CD4-positive, alpha-beta T cell treated with Interleukin-4 for 4 hours (primary cell): ENCODE data around the gene P2RX5.

Source experiments
- DNase-seq: peaks from one replicate; pipeline ENCODE4 v3.0.0-alpha.2; 2020

The P2RX5 gene

DNA sequence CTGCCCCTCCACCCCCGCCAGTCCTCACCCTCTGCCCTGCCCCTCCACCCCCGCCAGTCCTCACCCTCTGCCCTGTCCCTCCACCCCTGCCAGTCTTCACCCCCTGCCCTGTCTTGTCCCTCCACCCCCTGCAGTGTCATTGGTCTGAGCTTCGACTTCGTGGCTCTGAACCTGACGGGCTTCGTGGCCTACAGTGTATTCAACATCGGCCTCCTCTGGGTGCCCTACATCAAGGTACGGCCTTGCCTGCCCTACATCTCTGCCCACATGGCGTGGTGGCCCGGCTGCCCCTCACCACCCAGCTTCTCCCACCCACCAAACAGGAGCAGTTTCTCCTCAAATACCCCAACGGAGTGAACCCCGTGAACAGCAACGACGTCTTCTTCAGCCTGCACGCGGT, 39.6 kb downstream of the P2RX5 start:
- no peak for DNase-seq

DNA sequence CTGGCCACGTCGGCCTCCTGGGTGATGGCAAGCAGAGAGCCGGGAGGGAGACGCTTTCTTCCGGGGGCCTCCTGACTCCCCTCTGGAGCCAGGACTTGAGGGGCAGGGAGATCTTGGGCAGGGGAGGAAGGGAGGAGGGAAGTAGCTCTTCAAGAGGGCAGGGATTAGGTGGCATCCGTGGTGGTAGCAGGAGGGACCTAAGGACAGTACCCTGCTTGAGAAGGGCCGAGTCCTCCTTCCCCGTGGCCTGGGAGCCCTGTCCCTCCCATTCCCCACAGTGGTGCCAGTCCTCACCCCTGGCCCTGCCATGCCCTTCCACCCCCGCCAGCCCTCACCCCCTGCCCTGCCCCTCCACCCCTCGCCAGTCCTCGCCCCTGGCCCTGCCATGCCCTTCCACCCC, 40.2 kb downstream of the P2RX5 start:
- no peak for DNase-seq

DNA sequence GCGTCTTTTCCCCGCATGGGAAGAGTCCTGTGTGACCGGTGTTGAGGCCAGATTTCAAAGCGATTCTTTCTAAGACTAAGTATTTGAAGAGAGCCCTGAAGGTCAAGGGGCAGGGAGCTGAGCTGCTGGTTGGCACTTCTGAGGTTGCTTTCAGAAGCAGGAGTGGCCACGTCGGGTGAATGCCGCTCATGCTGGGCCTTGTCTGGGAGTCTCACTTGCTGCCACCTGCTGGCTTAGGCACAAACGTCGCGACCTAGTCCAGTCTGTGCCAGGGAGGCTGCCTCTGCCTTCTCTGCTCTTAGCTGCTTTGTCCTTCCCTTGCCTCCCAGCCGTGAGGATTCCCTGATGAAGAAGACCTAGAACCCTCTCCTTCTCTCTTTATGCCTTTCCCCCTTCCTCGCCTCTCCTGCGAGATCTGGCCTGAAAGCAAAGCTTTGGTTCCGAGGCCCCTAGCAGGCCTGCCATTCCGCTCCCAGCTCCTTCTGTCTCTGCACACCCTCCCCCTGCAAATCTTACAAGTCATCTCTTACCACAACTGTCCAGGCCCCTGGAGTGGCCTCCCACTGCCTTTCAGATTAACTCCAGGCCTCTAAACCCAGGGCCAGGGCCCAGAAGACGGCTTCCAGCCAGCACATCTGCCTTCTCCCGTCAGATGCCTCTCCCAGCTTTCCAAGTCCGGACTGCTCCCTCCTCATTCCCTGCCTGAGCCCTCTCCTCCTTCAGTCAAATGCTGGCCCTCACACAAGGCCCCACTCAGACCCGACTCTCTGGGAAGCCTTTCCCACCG, 48.0 kb downstream of the P2RX5 start:
- DNase-seq: peak; percentile 1

DNA sequence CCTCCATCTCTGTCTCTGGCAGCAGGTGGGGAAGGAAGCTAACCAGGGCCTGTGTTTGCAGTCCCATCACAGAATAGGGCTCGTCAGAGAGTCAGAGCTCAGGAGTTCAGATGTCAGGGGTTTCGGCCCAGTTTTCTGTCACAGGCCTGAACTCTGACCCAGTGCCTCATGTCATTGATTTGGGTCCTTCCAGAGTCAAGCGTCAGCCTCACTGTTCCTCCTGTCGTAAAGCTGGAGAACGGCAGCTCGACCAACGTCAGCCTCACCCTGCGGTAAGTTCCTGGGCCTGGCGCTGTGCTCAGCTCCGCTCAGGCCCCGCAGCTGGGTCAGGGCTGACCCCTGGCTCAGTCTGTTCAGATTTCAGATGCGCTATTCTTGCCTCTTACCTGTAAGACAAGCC, 48.7 kb downstream of the P2RX5 start:
- DNase-seq: no peak

DNA sequence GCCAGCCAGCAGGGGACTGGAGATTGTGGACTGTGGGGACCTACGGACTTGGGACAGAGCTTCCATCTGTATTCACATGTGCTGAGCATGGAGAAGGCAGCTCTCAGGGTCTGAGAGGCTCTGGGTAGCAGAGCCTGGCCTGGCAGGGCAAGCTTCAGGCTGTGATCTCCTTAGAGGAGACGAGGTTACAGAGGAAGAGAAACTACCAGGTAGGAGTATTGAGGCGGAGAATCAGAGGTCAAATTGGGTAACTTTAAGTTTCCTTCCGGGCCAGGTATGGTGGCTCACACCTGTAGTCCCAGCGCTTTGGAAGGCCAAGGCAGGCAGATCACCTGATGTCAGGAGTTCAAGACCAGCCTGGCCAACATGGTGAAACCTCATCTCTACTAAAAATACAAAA, 50.6 kb downstream of the P2RX5 start:
- DNase-seq: no peak

DNA sequence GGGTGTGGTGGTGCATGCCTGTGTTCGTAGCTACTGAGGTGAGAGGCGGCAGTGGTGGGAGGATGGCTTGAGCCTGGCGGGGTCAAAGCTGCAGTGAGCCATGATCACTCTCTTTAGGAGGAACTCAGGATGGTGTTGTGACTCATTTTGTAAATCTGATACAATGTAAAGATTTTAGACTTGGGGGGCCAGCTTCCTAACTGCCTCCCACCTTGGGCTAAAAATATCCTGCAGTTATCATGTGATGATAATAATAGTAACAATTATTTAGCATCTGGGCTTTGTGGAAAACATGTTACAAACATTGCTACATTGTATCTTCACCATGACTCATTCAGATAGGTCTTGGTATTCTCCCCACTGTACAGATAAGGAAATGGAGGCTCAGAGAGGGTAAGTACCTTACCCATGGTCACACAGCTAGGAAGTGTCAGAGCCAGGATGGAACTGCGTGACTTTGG, 52.0 kb downstream of the P2RX5 start:
- DNase-seq: no peak

DNA sequence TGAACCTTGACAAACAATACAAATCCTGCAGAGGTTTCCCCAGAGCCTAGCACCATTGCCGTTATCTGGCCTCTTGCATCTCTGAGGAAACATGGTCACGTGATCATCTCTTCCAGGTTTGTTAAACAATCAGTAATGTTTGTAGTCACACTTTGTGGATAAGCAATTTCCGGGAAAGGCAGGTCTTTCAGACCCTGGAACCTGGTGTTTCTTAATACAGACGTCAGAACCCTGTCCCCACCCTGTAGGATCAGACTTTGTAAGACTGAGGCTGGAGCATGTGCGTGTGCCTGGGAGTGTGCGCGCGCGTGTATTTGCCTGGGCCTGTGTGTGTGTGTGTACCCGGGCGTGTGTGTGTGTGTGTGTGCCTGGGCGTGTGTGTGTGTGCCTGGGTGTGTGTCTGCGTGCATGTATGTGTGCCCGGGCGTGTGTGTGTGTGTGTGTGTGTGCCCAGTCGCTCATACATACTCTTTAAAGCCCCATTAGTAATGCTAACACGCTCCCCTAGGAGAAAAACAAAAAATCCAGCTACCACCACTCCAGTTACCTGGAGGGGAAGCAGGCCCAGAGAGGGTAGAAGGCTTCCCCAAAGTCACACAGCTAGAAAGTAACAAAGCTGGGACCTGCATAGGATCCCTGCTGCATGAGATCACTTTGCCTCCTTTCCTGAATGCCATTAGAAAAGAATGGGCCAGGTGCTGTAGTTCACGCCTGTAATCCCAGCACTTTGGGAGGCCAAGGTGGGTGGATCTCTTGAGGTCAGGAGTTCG, 54.1 kb downstream of the P2RX5 start:
- no peak for DNase-seq

DNA sequence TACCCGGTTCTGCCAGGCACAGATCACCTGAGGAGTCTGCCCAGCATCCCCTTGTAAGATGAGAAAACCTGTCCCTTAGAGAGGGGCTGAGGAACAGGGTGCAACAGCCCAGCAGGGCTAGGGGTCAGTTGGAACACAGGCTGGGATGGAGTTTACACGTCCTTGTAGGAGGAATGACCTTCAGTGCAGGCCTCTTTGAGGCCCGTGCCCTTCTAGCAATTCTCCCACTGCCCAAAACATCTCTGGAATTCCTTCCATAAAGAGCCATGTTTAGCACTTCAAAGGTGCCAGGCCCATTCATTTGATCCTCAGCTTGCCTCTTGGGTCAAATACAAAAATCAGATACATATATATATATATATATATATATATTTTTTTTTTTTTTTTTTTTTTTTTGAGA, 54.9 kb downstream of the P2RX5 start:
- DNase-seq: no peak

DNA sequence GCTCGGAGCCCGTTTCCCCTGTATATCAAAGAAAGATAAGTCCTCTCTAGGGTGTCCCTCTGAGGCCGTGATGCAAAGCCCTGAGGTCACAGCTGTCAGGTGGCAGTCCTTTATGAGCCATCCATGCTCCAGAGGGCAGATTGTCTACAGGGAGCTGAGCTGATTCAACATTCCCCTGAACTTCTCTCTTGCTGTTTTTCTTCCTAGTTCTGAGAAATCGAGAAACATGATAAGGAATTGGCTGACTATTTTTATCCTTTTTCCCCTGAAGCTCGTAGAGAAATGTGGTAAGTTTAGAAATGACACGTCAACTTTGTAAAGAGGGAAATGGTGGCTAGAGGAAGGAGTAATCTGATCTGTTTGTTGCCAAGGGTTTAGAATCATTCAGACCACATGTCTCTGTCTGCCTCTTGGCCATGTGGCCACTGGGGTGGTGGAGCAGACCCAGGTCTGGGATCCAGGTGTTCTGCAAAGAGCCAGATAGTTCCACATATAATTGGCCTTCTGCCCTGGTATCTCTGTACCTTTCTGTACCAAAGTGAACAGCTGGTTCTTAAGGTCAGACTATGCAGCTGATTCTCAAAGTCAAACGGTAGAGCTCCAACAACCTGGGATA, 55.9 kb downstream of the P2RX5 start:
- peak; percentile 14 for DNase-seq

DNA sequence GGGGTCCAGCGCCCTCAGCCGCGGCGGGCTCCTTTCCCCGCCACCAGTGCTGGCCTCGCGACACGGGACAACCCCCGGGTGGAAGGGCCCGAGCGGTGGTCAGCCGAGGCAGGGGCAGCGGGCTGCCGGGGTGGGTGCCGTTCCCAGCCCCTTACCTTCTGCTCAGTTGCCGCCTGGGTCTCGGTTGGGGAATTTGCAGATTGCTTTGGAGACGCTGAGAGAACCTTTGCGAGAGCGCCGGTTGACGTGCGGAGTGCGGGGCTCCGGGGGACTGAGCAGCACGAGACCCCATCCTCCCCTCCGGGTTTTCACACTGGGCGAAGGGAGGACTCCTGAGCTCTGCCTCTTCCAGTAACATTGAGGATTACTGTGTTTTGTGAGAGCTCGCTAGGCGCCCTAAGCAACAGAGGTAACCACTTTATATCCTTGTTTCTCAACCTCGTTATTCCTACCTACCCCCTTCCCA, 59.0 kb downstream of the P2RX5 start:
- DNase-seq: no peak

DNA sequence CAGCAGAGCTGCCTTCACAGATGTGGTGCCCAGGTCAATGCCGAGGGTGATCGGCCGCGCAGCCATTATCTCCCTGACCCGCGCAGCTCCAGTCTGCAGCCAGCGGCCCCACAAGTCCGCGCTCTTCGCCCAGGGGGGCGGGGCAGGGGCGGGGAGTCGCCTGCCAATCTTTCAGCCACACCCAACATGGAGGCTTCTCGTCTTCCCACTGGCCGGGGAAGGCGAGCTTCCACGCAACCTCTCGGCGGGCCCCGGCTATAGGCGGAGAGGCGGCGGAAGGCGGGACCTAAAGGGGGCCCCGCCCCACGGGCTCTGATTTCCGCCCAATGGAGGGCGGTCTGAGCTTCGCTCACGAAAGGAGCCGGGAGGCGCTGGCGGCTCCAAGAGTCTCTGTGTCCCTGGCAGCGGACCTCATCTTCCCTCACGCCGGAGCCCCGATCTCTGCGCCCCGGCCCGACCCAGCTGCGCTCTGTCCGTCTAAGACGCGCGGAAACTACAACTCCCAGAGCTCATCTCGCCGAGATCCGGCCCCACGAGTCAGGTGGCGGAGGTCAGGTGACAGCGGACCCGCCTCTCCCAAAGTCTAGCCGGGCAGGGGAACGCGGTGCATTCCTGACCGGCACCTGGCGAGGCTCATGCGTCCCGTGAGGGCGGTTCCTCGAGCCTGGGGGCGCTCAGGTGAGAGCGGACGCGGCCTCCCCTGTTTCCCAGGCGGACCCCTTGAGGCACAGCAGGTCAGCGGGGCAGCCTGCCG, 59.6 kb downstream of the P2RX5 start, which contains the start of the genes CTNS and SHPK:
TSS of gene CTNS (plus strand) at position 607 of the 754 bp plus-strand sequence. CDS start 3,447 bp downstream, outside the sequence.
TSS of gene SHPK (minus strand) at position 97 of the 754 bp plus-strand sequence. CDS start at position 66, 31 bp downstream.
- DNase-seq: peak; percentile 93

DNA sequence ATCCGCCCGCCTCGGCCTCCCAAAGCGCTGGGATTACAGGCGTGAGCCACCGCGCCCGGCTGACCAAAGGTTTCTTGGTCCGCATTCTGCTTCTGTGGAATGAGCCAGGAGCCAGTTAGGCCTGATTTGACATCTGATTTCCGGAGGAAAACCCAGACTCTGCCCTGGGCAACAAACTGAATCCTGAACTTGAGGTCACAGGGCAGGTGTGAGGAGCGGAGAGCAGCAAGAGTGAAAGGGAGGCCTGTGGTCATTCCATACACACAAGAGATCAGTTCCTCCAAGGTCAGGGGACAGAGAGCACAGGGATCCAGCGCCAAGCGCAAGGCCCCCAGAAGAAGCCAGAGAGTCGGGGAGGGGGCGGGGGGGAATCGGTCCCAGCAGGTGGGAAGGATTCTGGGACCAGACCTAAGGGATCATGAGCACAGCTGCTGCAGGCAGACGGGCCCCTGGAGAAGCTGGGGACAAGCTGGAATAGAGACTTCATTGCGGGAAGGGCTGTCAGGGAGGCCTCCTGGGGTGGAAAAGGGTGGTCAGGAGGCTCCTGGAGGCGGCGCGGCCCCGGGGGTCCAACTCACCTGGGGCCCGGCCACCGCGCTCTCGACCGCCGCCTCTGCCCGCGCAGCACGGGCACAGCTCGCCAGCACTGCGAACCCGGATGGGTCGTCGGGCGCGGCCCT, 60.3 kb downstream of the P2RX5 start:
- DNase-seq: no peak

DNA sequence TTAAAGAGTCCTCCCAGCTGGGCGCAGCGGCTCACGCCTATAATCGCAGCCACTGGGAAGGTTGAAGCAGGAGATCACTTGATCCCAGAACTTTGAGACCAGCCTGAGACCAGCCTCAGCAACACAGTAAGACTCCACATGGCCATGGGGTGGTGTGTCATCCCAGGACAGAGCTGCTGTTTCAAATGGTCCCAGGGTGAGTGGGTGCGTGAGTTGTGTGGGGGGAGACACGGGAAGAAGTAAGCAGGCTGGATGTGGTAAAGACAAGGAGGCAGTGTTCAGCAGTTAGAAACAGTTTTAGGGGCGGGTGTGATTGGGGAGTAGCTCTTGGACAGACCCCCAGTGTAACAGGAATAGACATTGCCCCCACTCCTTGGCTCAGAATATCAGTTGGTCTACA, 63.7 kb downstream of the P2RX5 start:
- no peak for DNase-seq

DNA sequence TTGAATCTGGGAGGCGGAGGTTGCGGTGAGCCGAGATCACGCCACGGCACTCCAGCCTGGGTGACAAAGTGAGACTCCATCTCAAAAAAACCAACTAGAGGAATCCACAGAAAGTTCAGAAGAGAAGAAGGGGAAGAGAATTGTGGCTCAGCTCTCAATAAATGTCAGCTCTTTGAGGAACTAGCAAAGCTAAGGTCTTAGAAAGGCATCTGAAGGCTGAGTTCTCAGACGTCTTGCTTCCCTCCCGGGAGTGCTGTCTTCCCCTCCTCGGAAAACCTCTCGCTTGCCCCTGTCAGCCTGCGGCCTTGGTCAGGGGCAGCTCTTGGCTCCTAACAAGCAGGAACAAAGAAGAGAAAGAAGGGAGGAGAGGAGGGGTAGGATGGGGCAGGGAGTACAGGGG, 65.2 kb downstream of the P2RX5 start:
- DNase-seq: no peak

DNA sequence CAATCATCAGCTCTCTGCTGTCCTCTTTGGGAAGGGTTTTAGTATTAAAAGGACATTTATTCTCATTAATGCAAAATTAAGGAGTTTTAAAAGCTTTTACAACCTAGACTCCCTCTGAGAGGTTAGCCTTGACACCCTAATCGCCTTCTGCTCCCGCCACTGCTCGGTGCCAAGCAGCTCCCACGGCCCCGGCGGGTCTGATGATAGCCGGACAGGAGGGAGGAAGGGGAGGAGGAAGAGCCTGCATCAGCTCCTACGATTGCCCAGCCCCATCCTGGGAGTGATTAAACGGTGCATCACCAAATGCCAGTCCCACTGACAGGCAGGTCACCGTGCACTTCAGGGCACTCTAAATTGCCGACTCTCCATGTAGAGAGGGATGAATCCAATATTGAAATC, 68.2 kb downstream of the P2RX5 start:
- no peak for DNase-seq

DNA sequence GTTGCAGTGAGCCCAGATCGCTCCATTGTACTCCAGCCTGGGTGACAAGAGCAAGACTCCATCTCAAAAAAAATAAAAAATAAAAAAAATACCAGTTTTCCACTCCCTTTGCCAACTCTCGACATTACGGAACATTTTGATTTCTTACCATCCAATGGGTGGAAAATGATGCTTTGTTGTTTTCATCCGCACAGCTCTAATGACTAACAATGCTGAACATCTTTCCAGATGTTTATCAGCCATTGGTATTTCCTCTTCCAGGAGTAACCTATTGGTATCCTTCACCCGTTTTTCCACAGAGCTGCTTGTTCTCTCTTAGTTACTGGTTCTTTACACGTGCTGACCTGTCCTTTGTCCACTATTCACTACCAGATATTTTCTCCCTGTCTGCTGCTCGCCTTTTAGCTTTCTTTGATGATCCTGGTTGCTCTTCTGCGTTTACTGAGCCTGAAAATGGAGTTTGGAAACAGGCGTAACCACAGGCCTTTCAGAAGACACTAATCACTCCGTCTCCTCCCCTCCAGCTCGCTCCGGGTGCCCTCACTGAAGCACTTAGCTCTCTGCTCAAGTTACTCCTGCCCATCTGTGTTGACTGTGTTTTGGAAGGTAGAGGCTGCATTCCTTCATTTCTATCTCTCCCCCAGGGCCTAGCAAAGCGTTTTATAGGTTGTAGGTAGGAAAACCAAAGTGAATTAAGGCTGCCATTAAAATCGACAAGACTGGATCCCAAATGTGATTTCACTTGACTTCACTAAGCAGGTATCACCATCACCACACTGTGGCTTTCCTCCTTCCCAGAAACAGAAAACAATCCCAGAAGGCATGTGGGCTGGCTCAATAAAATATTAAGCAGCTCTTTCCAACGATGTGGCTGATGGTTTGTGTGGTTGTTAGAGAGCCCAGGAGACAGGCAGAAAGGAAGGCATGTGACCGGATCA, 68.9 kb downstream of the P2RX5 start:
- DNase-seq: no peak
